HEK293 (cell line): Measurements from ENCODE around the gene STUB1.
A peak's percentile ranks its signal among the peaks of the same experiment; 100 is the strongest.

Experiments
- CTCF ChIA-PET: fragments of 350-600 bp; formaldehyde crosslinking; extraction: SDS; loops from one replicate; lab custom pipeline; 2021; ENCODE audit warnings: antibody characterized with exemption; lab: Yijun Ruan, JAX
- POLR2A ChIA-PET: fragments of 300-600 bp; formaldehyde crosslinking; extraction: SDS; loops from one replicate; lab custom pipeline; 2020; ENCODE audit warnings: antibody characterized with exemption, inconsistent platforms; lab: Yijun Ruan, JAX
- H3K27ac ChIP-seq: fragments of 200-500 bp; sonication (Bioruptor generic); 2 replicates; pipeline ENCODE4 v1.5.1; 2014; ENCODE audit warnings: low read depth, low read length, control low read depth, inconsistent platforms; ENCODE audit errors: extremely low read depth
- H3K36me3 ChIP-seq, 2 experiments: fragments of 200-500 bp in 1 of 2; sonication (Bioruptor generic) in 1 of 2; 1 replicate in 1 of 2; 2 replicates in 1 of 2; pipeline ENCODE4 v1.5.1; 2014 to 2017; ENCODE audit warnings: inconsistent platforms in 2 of 2, low read length in 2 of 2; ENCODE audit not compliant: control insufficient read depth in 2 of 2, insufficient read depth in 1 of 2
- H3K4me1 ChIP-seq: fragments of 200-500 bp; sonication (Bioruptor generic); 2 replicates; pipeline ENCODE4 v1.5.1; 2014; ENCODE audit warnings: mild to moderate bottlenecking, low read length, inconsistent platforms; ENCODE audit not compliant: control insufficient read depth, insufficient read depth
- H3K4me3 ChIP-seq: 2 replicates; pipeline ENCODE4 v1.5.1; 2011; ENCODE audit warnings: low read depth, mild to moderate bottlenecking, control low read depth, low read length, moderate library complexity
- H3K9me3 ChIP-seq: fragments of 200-500 bp; sonication (Bioruptor generic); 2 replicates; pipeline ENCODE4 v1.5.1; 2014; ENCODE audit warnings: low read depth, low read length, inconsistent platforms; ENCODE audit not compliant: control insufficient read depth, insufficient read depth
- KLF10 ChIP-seq: fragments of 450-650 bp; IDR thresholded peaks from 2 replicates; pipeline ENCODE4 v1.5.1; 2018; ENCODE audit warnings: missing biosample characterization, mild to moderate bottlenecking, missing genetic modification characterization
- PRDM10 ChIP-seq: fragments of 450-650 bp; formaldehyde crosslinking; IDR thresholded peaks from 2 replicates; pipeline ENCODE4 v1.5.1; 2016; ENCODE audit warnings: missing biosample characterization, missing genetic modification characterization
- PRDM4 ChIP-seq: fragments of 450-650 bp; formaldehyde crosslinking; IDR thresholded peaks from 2 replicates; pipeline ENCODE4 v1.5.1; 2017; ENCODE audit warnings: missing biosample characterization, missing genetic modification characterization
- REST ChIP-seq: fragments of 450-650 bp; formaldehyde crosslinking; IDR thresholded peaks from 2 replicates; pipeline ENCODE4 v1.5.1; 2016; ENCODE audit warnings: missing biosample characterization, missing genetic modification characterization
- ZNF214 ChIP-seq: fragments of 450-650 bp; formaldehyde crosslinking; IDR thresholded peaks from 2 replicates; pipeline ENCODE4 v1.5.1; 2017; ENCODE audit warnings: missing biosample characterization, mild to moderate bottlenecking, missing genetic modification characterization, borderline replicate concordance
- ZNF350 ChIP-seq: fragments of 450-650 bp; formaldehyde crosslinking; IDR thresholded peaks from 2 replicates; pipeline ENCODE4 v1.5.0; 2017; ENCODE audit warnings: missing biosample characterization, mild to moderate bottlenecking, missing genetic modification characterization
- ZNF362 ChIP-seq: fragments of 450-650 bp; formaldehyde crosslinking; IDR thresholded peaks from 2 replicates; pipeline ENCODE4 v1.5.1; 2016; ENCODE audit warnings: missing biosample characterization, missing genetic modification characterization
- ZNF394 ChIP-seq: fragments of 450-650 bp; formaldehyde crosslinking; IDR thresholded peaks from 2 replicates; pipeline ENCODE4 v1.5.1; 2016; ENCODE audit warnings: missing biosample characterization, missing genetic modification characterization, mild to moderate bottlenecking, moderate library complexity, borderline replicate concordance
- ZNF544 ChIP-seq: fragments of 450-650 bp; formaldehyde crosslinking; IDR thresholded peaks from 2 replicates; pipeline ENCODE4 v1.5.0; 2017; ENCODE audit warnings: missing biosample characterization, missing genetic modification characterization
- ZNF610 ChIP-seq: fragments of 450-650 bp; formaldehyde crosslinking; IDR thresholded peaks from 2 replicates; pipeline ENCODE4 v1.5.1; 2016; ENCODE audit warnings: missing biosample characterization, missing genetic modification characterization, borderline replicate concordance
- ZNF677 ChIP-seq: fragments of 450-650 bp; IDR thresholded peaks from 2 replicates; pipeline ENCODE4 v1.5.0; 2018; ENCODE audit warnings: missing biosample characterization, mild to moderate bottlenecking, missing genetic modification characterization, moderate library complexity
- ZNF701 ChIP-seq: fragments of 450-650 bp; formaldehyde crosslinking; IDR thresholded peaks from 2 replicates; pipeline ENCODE4 v1.5.1; 2016; ENCODE audit warnings: missing biosample characterization, missing genetic modification characterization
- ZSCAN23 ChIP-seq: fragments of 450-650 bp; formaldehyde crosslinking; IDR thresholded peaks from 2 replicates; pipeline ENCODE4 v1.5.1; 2016; ENCODE audit warnings: missing biosample characterization, missing genetic modification characterization

STUB1 gene

GRCh38 chr16:648781-649589, 31.2 kb upstream of the STUB1 start, which contains the start of gene WDR90 (continued):
- TF ChIP-seq ZSCAN23 (no peak), ZNF394 (tag by site-specific recombination) (peak; percentile 77; the same call in 1 of the 2 replicates), ZNF350 (no peak), REST (tag by site-specific recombination) (no peak), ZNF214 (tag by site-specific recombination) (no peak), ZNF610 (tag by site-specific recombination) (peak; percentile 66; the same call in 1 of the 2 replicates), ZNF362 (no peak), ZNF544 (tag by site-specific recombination) (no peak), PRDM4 (tag by site-specific recombination) (0 out of 2 replicates have a peak, but pooled peaks have one; percentile 13)

- CTCF ChIA-PET: interaction anchor here (0.6 to 1.6 kb wide), 4 partner anchors 12 to 117 kb away, joined by 3 to 4 read pairs (median 3); partner anchors contain the start of gene RHOT2
- H3K27ac ChIP-seq: peak overlapping the region; percentile 97
- H3K36me3 ChIP-seq: peaks cover 0 to 33% of the 10 kb centered on the region in 2 experiments; a peak in 2 of 3 replicates
- H3K4me3 ChIP-seq: peak overlapping the region; percentile 37
- TF ChIP-seq PRDM10: peak; percentile 30; the same call in 1 of the 2 replicates
- no peak for TF ChIP-seq ZNF701 (tag by site-specific recombination)
- TF ChIP-seq KLF10 (tag by site-specific recombination): peak; percentile 86
- TF ChIP-seq ZNF677 (tag by site-specific recombination): 0 out of 2 replicates have a peak, but pooled peaks have one; percentile 26
- TF ChIP-seq, all 188 proteins: peak for 3
- Histone ChIP-seq H3K9me3 (no peaks in the 10 kb centered on the region), H3K4me1 (0 out of 2 replicates have a peak, but pooled peaks cover 5% of the 10 kb centered on the region)
- POLR2A ChIA-PET: interaction anchor here (0.8 to 2.3 kb wide), 4 partner anchors 11 to 31 kb away, joined by 3 to 10 read pairs (median 6); partner anchors contain the start of genes METTL26, RHOT2 and STUB1
These were observed 30.6 kb upstream of the STUB1 start for GRCh38 chr16:649631-650030.
